Measurements from ENCODE around the gene QDPR.

The QDPR gene

DNA sequence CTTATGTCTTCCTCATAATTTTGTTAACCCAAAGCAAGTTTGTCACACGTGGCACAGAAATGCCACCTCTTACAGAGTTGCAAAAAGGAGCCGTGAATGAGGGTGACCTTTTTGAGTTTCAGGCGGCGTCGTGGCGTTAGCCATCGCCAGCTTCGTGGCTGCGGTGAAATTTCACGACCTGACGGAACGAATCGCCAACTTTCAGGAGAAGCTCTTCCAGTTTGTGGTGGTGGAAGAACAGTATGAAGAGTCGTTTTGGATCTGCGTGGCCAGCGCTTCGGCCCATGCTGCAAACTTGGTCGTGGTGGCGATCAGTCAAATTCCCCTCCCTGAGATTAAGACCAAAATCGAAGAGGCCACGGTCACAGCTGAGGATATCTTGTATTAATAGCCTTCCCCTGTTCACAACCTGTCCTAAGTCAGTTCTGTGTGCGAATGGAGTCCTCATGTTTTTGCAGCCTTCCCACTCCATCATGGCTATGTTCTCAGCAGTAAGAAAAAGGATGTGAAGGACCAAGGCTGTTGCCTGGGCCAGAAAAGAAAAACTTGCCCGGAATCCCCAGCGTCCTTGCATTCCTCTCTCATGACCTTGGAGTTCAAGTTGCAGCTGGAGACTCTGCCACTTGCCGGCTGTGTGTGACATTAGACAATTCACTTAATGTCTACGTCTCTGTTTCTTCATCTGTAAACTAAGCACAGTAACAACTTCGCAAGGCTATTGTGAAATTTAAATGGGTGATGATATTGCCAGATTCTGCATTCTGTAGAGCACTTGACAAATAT is 15.0 kb upstream of the QDPR start:
- DNase-seq: no peak

DNA sequence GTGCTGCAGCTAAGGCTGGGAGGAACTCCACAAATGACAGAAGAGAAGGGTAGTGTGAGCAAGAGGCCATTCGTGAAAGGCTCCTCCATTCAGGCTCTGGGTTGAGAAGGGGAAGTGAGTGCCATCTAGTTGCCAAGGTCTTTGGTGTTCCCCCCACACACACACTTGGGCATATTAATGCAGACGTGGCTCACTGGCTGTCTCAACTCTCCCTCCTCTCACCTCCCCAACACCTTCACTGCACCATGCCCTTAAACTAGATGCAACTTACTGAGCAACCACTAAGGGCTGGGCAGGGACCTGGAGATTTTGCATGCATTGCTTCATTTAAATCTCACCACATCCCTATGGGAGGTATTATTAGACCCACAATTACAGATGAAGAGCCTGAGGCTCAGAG is 11.8 kb upstream of the QDPR start:
- no peak for DNase-seq

DNA sequence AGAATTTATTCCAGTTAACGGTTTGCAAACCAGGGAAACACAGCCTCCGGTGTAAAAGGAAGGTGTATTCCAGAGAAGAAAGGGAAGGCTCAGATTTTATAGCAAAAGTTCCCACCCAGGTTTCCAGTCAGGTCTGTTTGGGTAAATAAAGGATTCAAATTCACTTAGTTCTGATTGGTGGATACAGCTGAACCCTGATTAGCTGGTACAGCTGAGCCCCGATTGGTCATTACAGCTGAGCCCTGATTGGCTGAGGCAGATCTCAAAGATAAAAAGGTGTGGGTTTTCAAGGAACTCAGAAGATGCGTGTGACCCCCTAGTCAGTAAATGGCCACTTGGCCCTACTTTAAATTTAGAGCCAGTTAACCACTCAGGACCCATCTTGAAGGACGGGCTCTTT is 9.7 kb upstream of the QDPR start:
- no peak for DNase-seq

DNA sequence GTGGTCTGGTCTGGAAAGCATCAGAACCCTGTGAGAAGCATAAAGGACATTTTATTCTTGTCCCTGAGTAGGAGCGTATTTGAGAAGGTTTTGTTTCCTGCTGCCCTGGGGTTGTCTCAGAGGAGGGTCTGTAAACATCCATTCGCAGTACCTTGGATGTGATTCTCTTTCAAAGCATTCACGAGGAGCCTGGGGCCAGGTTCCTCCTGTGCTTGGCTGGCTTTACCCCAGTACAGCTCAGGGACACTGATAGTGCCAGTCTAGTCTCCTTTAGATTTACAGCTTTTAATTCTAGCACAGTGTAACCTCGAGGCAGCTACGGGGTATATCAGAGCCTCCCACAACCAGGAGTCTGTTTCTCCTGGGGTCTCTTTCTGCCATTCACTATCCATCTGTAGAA is 5.8 kb upstream of the QDPR start:
- DNase-seq: no peak

DNA sequence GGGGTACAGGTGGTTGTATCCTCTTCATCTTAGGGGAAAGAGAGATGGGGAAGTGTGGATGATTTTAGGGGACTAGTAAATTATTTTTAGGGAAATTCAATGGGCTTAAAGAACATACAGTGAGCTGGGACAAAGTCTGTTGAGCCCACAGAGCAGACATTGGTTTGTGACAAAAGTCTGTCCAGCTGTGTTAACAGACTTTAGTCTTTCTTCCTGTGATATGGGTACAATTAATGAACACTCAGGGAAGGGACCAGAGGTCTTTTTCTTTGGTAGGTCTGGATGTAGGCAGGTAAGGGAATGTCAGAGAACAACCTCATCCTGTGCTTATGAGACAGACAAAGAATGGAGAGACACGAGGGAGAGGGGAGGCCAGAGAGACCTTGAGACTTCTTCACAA is 5.1 kb upstream of the QDPR start:
- DNase-seq: no peak

DNA sequence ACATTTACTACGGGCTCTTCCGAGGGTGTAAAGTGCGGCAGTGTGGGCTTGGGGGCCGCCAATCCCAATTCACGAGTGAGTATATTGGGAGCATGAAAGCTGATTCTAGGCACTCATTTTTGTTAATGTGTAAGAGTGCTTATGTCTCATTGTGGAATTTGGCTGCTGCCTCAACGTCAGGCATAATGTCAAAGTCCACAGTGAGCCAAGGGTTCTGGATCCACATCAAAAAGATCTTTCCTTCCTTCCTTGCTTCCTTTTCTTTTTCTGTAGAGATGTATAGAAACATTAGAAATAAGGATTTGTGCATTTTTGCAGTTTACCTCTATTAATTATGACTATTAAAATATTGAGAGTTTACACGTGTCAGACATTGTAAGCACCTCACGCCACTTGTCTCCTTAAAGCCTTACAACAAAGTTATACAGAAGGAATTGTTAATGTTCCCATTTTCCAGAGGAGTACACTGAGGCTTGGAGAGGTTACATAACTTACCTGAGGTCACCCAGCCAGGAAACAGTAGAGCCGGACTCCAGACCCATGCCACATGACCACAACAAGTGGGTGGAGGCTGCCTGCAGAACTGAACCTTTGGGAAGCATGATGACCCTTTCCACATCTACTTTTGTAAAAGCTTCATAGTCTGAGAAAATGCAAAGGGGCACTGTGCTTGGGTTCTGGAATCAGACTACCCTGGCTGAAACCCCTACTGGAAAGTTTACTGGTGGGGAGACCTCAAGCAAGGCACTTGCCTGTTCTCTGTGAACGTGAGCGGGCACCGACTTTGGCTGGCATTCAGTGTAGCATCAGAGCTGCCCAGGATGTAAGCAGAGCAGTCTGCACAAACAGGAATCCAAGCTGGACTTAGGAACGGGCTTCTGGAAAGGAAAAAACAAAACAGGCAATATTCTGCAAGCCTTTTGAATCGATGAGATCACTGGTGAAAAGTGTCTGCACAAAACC is 3.8 kb upstream of the QDPR start:
- no peak for DNase-seq

DNA sequence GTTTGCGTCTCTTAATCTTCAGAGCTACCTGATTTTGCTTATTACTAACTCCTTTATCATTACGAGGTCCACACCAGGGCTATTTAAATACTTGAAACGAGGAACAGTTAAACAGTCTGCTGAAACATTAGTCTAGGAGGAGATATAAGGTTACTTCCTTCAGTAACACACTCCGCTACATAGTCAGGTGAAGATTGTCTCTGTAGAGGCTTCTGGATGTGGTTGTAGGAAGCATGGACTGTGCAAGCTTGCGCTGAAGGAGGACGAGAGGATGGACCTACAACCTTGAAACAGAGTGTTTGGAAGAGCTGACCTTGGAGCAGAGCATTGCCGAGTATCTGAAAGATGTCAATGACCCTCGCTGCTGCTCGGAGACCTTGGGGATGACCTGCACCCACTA is 3.0 kb upstream of the QDPR start, which contains the start of gene CLRN2:
CLRN2 (plus strand) TSS at position 301 of the 400 bp plus-strand sequence. CDS start 102 bp downstream, outside the sequence.
- DNase-seq: no peak

DNA sequence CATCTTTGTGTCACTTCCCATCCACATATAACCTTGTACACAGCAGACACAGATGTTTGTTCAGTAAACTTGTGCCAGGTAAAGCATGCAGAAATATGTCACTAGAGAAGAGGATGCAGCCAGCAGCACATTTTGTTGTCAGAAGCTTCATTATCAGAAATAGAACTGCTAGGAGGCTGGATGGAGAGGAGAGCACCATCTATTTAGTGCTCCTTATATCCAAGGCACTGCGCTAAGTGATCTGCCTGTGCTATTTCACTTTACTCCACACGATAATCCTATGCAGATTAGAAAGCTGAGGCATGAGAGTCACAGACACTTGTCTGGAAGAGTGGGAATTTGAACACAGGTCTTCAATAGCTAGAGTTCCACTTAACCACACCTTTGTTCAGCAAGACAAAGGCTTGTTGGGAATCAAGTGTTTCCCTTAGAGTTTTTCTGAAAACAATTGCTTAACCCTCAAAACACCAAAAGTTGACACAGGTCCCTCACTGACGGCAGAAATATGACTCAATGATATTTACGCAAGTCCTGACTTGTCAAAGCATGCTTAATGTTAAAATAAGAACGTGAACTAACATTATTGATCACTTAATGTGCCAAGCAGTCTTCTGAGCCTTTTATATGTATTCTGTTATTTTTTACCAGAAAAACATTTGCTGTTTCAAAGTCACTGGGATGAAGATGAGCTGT is 1.2 kb upstream of the QDPR start:
- DNase-seq: peak; percentile 7

DNA sequence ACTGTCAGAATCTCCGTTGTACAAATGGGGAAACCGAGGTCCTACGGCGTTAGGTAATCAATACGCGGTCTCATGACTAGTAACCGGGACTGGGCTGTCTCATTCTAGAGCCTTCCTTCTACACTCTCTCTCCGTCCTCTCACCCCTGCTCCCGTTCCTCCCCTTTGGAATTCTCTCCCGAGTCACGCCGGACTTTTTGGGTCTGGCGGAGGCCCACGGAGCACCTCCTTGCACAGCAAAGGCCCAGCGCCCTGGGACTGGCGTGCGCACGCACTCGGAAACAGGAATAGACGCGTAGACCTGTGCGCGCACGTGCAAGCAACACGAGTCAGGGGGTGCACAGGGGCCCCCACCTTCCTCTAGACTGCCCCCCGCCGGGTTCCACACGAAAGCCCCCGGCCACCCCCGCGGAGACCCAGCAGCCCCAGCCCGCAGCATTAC is 361 bp downstream of the QDPR start:
- peak; percentile 43 for DNase-seq

DNA sequence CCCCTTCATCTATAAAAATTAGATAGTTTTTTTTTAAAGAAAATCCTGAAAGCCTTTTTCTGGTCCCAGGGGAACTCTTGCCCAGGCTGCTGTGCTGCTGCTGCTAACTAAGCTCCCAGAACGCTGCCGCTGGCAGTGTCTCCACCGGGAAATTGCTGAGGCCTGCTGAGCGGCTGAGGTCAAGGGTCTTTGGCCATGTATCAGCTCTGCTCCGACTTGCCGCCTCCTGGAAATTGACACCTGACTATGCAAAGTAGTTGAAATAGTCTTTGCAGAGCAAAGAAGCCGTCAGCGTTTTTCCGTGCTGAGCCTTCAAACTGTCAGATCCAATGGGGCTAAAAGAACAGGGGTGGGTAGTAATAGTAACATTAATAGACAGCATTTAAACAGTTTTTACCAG is 839 bp downstream of the QDPR start:
- DNase-seq: peak; percentile 29

DNA sequence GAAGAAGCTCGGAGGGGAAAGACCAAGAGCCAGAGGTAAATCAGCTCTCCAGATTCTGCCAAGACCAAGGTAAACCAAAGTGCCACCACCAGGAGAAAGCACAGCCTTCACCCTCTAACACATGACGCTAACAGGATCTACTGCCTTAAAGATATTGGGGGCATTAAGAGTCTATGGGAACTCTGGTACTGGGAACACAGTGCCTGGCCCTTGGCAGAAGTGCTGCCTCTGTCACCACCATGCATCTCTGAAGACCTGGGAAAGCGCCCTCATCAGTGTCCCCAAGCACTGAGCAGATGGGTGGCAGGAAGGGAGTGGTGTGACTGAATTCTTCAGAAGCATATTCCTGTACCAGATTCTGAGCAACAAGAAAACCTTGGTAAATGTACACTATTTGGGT is 1.3 kb downstream of the QDPR start:
- peak; percentile 14 for DNase-seq

DNA sequence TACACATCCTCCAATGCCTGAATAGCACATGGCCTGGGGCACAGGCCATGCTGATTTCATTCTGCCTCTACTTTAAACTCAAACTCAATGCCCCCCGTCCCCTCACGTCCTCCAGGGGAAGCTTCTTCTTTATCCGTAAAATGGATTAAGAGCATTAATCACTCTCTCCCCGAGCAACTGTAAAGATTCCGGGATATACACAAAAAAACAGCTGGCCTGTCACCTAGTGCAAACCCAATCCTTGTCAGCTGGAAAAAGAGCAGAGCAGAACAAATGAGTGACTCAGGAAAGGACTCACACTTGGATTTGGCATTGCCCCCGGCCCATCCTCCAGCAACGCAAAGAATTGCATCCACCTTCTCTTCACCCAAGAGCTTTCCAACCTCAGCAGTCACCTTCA is 7.8 kb downstream of the QDPR start:
- peak; percentile 93 for DNase-seq

DNA sequence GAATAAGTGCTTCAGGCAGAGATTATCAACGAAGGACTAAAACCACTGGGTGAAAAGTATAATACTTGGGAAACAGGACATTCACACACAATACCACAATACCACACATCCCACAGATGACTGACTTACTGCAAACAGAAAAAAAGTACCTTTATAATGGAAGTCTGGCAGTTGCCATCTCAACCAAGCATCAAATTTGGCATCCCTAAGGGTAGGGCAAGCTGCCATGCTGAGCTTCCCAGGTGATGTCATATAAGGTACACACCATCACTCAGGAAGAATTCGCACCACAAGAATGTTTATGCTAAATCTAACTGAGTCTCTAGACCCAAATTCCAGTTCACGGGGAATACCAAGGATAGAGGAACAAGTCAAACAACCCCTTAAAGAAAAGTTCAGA is 9.1 kb downstream of the QDPR start:
- DNase-seq: no peak

DNA sequence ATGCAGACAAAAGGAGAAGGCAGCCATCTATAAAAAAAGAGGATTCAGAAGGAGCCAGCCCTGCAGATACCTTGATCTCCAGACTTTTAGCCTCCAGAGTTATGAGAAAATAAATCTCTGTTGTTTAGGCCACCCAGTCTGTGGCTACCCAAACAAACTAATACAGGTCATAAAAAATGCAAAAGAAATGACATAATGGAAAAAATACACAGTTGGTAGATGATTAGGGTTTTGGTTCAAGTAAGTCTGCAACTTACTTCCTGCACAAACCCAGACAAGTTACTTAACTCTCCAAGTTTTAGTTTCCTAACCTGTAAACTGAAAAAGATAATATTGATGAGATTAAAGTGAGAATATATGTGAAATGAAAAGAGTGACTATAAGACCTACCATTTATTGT is 11.3 kb downstream of the QDPR start:
- DNase-seq: no peak

DNA sequence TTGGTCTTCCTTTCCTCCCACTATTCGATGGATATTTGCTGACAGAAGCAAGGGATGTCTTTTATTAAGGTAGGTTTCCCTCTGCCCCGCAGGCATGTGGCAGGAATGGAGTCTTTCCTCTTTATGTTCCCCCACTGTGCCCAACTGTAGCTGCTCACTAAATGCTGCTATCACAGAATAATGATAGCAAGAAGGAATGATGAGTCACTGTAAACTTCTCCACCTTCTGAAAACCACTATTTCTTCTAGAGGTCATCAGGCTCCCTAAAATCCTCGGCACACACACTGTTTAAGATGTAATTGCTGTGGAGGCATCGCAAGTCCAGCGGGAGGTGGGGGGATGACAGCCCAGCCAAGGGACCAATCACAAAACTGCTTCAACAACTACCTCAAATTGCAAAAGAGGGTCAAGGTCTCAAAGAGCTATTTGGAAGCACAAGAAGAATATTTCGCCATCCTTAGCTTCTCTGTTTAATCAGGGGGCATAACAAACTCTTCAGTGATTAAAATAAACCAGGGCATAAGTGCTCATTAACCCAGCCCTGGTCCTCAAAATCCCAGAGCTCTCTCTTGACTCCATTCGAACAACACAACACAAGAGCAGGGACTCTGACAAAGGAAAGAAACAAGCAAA is 13.9 kb downstream of the QDPR start:
- no peak for DNase-seq

DNA sequence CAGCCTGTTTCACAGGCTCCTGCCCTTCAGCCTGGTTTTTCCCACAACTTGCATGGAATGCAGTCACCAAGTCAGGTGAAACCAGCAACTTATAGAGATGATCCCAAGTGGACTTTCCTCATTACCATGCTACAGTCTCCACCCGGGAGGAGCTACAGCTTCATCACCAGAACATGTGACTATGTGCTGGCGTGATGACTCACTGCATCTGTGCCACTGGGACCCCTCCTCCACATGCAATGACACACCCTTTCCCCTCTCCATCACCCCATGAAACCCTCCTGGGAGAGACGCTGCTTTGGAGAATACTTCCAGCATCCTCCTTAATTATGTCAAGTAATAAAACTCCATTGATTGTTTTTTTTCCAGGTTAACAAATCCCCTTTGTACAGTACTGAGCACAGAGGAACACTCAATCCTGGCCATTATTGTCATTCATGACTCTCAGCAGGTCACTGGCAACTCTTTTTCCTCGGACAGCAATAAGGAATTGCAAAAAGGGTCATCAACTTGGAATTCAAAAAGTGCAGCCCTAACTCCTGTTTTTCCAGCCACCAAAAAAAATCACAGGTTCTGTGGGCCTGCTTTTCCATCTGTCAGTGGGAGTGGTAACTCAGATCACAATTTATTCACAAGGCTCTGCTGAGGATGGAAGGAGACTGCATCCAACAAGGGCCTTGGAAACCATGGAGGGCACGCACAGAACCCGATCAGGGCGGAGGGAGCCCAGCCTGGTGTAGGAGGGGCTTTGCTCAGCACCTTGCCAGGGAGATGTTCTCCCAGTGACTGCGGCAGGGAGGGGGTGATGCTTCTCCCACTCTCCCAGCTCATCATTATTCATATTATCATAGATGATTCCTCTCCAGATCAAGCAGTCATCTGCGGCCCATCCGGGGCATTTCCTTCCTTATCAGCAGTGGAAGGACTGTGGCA is 17.4 kb downstream of the QDPR start:
- no peak for DNase-seq

DNA sequence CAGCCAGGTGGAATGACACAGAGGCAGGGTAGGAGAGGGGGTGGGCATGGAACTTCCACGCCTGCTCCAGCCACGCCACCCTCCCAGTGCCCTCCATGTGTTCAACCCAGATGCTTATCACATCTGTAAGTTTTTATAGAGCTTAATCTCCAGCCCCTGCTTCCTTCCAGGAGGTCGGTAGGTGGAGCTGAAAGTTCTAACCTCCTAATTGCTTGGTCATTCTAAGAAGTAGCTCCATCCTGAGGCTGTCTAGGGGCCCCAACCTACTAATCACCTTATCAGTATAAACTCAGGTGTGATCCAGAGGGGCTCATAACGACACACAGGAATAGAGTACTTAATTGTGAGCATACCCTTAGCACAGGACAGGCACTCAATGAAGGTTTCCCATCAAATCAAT is 18.3 kb downstream of the QDPR start:
- no peak for DNase-seq

DNA sequence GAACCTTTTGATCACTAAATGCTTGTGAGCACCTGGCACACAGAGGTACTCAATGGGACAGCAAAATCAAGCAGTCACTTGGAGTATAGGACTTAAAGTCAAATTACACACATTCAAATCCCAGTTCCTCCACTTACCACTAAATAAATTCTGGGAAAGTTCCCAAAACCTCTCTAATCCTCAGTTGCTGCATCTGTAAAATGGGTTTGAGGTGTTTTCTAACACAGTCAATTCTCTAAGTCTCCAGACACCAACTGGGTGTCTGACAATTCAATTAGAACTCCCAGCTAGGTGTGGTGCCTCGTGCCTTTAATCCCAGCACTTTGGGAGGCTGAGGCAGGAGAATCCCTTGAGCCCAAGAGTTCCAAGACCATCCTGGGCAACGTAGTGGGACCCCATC is 19.0 kb downstream of the QDPR start:
- DNase-seq: no peak

DNA sequence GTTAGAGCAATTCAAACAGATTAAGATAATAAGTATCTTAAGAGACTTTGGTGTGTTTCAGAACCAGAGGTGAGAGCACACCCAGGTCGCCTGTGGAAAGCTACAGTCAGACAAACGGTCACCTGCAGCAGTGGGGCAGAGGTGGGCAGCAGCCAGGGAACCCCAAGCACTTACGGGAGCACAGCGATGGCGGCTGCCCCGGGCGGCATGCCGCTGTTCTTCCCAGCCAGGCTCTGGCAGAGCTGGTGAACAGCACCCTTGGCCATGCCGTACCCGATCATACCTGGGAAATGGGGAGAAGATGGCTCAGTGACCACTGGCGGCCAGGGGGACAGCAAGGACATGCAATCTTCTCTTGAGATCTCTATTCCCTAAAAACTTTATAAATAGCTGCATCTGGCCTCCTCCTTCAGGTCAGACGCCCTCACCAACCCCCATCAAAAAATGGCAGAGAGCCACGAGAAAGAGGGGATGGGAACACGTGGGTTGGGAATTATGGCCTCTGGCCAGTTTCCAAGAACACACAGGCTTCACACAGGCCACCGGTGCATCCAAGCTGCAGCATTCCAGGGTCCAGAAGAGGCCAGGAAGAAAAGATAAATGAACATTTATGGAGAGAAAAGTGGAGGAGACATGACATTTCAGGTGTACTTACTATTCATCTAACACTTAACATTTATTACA is 19.7 kb downstream of the QDPR start:
- DNase-seq: no peak

DNA sequence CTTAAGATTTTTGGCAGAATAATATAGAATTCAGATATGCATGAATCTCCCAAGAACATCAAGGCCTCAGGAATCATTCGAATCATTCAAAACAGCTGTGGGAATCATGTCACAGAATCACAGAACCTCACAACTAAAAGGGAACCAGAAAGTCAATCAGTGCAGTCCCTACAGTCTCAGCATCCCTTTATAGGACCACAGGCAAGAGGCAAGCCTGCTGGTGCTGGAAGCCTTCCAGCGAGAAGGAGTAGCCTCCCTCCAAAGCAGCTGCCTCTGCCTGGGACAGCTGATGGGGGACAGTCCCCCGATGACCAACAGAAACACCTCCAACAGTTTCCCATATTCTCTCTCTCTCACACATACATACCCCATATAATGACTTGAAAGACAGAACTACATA is 20.7 kb downstream of the QDPR start:
- DNase-seq: no peak

DNA sequence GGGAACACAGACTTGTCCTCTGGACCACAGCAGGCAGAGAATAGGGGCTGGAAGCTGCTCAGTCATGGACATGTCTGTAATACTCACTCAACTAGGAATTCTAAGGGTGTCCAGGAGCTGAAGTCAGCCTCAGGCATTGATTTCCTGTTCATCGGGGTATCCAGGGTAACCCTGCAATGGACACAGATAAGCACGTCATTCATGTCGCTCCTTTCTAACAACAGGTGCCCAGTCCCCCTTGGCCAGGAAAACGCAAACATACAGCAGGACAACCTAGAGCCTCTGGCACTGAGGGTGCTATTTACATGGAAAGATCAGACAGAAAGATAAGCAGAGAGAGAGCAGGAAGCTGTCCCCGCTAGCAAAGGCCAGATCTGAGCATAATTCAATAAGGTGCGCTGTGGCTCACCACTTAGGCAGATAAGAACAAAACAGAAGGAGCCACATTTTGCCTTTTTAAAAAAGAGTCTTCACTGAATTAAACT is 21.3 kb downstream of the QDPR start:
- no peak for DNase-seq

Measured in NCI-H82 (cell line).